8988T (cell line): ENCODE data around the gene SLC36A3.
"Not testable (repeated sequence)": the region's sequence is repeated elsewhere in the genome, so short reads cannot be mapped to it uniquely, and the experiment has no call there.

Source experiments
- DNase-seq: peaks from one replicate; pipeline ENCODE4 v3.0.0; 2011

Gene SLC36A3

GRCh38 chr5:151258816-151259215 is 44.8 kb downstream of the SLC36A3 start:
- DNase-seq = no peak

DNA sequence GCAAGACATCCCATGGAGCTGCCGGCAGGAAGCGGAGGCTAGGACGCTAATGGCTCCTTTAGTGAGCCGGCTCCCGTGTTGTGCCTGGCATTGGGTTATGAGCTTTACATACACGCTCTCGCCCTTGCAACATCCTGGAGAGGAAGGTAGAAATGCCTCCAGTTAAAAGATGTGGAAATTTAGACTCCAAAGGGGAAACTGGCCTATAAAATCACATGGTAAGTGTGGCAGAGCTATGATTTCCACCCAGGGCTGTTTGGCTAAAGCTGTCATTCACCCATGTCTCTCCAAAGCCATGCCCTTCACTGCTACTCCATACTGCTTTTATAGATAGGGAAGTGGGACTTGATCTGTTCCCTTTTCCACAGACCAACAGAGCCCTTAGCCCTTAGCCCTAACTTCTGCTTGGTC is 45.4 kb downstream of the SLC36A3 start:
- no peak for DNase-seq

DNA sequence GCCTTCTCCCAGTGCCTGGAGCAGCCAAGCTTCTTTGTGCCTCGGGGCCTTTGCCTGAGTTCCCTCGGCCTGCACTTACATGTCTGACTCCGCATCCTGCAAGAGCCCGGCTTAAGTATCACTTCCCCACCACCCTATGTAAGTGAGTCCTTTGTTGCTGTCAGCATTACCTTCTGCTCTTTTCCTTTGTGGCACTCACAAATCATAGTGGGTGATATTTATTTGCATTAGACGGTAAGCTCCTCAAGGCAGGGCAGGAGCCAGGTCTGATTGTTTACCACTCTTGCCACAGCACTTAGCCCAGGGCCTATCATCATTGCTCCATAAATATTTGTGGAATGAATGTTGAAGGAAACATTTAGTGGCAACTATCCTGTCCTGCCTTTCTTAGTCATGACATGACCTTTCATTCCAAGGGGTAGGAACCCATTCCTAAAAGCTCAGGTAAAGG is 45.8 kb downstream of the SLC36A3 start:
- no peak for DNase-seq

DNA sequence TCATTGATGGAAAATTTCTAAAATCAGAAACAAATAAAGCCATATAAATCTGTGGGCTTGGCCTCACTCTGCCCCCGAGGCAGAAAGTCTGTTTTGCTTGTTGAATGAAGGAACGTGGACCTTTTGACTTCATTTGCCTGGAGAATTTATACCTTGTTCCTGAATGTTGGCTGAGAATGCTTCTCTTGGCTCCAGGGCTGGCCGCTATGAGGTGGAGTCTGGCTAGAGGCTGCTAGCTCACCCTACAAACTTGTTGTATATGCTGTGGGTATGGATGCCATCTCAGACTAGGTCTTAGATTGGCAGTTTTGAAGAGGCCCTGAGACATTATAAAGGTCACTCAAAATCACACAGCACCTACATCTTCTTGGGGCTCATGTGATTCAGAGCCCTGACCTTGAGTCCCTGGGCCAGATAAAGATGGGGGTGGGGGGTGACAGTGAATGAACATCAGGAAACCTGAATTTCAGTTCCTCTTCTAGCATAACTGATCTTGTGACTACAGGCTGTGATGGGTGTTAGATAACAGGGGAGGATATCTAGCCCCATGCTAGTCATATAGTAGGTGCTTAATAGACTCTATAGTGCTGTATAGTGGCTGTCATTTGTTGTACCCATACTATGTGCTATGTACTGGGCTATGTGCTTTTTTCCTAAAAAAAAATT is 47.8 kb downstream of the SLC36A3 start:
- no peak for DNase-seq

GRCh38 chr5:151254990-151255389 is 48.6 kb downstream of the SLC36A3 start:
- DNase-seq = not testable (repeated sequence)

DNA sequence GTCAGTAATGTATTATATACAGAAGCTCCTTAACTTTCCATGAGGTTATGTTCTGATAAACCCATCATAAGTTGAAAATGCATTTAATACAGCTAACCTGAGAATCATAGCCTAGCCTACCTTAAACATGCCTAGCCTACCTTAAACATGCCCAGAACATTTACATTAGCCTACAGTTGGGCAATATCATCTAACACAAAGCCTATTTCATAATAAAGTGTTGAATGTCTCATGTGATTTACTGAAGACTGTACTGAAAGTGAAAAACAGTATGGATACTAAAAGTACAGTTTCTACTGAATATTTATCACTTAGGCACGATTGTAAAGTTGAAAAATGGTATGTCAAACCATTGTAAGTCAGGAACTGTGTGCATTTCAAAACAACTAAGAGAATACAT is 49.0 kb downstream of the SLC36A3 start:
- DNase-seq = no peak

DNA sequence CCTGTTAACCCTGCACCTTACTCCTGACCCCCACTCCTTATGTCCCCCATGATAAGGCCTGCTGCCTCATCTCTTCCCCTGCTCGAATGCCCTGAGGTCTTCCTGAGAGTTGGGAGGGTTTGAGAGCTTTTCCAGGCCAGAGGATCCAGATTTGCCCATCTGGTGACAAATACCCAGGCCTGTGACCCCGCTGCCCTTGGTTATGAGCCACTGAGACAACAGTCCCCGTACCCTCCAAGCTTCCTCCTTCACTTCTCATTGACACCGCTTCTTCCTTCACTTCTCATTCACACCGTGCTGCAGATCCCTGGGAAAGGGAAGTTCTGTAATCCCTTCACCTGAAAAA is 50.0 kb downstream of the SLC36A3 start:
- no peak for DNase-seq

DNA sequence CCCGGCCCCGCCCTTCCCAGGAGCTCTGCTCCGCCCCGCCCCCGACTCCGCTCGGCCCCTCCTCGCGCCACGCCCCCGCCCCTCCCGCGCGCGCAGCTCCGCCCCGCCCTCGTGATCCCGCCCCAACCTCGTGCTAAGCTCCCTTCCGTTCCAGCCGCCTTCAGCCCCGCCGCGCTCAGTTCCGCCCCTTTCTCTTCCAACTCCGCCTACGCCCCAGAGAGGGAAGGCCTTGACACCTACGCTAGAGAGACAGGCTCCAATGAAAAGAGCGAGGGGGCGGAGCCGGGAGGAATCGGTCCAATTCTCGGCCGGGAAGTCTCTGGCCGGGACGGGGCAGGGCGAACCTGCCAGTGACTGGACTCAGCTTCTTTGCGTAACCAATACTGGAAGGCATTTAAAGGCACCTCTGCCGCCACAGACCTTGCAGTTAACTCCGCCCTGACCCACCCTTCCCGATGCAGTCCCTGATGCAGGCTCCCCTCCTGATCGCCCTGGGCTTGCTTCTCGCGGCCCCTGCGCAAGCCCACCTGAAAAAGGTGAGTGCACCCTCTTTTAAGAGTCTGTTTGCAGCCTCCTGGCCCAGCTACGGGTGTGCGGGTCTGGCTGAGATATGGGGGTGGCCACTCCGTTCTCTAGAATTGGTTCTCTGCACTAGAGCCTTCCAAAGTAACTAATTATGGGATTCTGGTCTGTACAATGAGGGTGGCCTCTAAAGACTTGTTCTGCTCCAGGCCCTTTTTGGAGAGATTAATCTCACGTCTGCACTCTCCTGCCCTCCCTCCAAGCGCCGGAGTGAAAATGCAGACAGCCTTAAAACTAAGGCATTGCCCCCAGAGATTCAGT is 50.6 kb downstream of the SLC36A3 start, which contains the start of gene GM2A:
Gene GM2A (plus strand): TSS at position 424 of the 843 bp plus-strand sequence. CDS start 32 bp downstream, at position 456.
- peak; percentile 87 for DNase-seq

GRCh38 chr5:151251621-151252020 is 51.9 kb downstream of the SLC36A3 start:
- DNase-seq = no peak

- DNase-seq = no peak
Measured at GRCh38 chr5:151251001-151251551, 52.5 kb downstream of the SLC36A3 start.

DNA sequence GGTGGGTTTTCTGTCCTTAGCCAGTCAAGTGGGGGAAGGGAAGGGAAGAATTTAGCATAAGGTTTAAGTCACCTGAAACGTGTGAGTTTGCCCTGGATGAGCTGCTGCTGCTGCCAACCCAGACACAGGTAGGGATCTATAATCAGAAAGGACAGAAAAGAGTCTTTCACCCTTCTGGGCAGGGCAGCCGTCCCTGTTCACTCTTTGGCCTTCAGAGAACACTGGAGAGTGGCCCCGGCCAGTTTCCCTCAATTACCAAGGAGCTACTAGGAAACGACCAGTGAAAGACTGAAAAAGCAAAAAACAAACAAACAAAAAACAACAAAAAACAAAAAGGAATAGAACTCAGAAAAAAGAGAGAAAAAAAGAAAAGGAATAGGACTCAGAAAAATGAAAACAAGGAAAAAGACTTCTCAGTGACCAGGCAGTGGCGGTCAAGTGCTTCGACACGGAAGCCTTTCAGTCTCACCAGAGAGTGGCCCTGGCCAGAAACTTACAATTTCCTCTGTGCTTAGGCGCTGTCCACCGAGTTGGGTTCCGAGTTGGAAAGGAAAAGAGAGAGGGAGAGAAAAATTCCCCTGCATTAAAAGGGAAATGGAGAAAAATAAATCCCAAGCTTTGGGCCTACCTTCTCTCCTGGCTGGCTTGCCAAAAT is 53.1 kb downstream of the SLC36A3 start:
- no peak for DNase-seq

DNA sequence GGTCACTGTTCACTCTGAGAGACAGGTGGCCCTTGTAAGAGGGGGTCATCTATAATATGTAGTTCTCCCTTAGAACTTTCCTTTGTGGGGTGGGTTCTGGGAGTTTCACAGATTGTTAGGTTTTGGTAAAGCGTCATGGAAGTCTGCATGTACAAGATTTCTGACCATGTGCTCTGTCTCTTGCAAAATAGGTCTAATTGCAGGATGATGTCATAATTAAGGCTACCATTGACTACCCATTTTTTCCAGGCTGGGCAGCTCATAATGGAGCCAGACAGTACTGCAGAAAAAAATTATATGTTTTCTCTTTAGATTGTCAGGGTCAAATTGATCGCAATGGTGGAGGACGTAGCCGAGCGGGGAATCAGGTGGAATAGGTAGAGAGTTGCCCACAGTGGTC is 54.3 kb downstream of the SLC36A3 start:
- DNase-seq = no peak

GRCh38 chr5:151248651-151249050 is 54.9 kb downstream of the SLC36A3 start:
- DNase-seq = no peak

GRCh38 chr5:151245680-151246219 is 57.8 kb downstream of the SLC36A3 start:
- DNase-seq = no peak

- DNase-seq = no peak
Measured at GRCh38 chr5:151244206-151244605, 59.4 kb downstream of the SLC36A3 start.

GRCh38 chr5:151243564-151243963 is 60.0 kb downstream of the SLC36A3 start:
- DNase-seq = no peak

DNA sequence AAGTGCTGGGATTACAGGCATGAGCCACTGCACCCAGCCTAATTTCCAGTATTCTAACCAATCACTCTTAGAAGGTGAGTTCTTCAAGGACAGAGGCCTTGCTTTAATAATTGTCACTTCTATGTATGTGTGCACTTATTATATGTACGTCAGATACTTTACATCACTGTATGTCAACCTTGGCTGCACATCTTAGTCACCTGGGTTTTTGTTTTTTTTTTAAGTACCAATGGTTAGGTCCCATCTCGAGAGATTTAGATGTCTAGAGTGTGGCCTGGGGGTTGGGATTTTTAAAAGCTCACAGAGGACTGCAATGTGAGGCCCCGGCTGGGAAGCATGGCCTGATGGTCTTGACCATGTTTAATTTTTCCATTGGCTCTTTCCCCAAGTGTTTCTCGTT is 60.4 kb downstream of the SLC36A3 start:
- DNase-seq = no peak

GRCh38 chr5:151240924-151241635 is 62.5 kb downstream of the SLC36A3 start:
- no peak for DNase-seq

- DNase-seq = not testable (repeated sequence)
Measured at GRCh38 chr5:151240268-151240835, 63.2 kb downstream of the SLC36A3 start.

DNA sequence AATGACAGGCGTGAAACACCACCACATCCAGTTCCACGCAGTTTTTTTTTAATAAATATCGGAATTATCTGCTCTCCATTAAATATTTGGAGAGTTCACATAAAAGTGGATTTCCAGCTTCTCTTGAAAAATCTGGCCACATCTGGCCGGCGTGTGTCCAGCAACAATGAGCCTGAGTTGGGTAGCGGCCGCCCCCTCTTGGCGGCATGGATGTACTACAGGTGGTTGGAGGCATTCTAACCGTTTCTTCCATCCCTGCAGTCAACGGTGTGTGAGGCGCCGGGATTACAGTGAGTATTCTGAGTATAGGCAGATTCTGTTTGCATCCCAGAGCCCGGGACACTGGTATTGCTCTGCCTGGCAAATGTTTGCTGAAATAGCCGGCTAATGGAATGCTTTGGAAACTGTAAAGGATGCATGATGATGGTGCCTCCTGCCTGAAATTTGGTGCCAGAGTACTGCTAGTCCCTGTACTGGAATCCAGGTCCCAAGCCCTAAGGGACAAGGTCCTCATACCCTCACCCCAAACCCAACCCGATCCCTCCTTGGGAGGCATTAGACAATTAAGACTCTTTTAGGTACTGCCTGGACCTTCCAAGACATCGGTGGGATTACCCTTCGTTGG is 64.2 kb downstream of the SLC36A3 start:
- DNase-seq = peak; percentile 58

DNA sequence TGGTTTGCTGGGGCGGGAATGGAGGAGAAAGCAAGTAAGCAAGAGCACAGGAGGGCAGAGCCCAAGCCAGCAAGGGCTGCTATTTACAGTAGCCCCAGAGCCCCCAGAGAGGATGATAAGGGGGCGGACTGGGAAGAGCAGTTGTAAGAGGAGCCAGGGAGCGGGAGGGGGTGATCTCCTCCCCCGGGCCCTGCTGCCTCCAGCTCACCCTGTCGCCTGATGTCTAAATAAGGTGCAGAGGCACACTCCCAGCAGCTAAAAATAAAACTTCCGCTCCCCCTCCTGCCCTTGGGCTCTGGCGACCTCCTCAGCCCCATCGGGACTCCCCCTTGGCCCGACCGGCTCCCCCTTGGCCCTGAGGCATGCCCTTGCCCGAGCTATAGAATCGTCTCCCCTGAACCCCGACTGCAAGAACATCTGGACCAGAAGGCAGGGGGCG is 65.2 kb downstream of the SLC36A3 start:
- no peak for DNase-seq

DNA sequence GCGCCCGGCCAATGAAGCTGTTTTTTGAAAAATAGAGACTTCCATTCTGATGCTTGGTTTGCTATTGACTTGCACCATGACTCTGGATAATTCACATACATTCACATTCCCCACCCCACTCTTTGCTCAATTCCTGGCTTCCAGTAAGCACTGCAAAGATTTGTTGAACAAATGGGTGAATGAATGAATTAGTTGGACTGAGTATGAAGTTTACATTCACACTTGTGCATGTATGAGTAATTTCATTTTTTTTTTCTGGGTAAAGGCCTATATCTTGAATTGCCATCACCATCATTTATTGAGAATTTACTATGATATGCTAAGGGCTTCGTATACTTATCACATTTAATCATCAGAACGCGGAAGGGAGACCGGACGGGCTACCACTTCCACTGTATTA is 65.9 kb downstream of the SLC36A3 start:
- no peak for DNase-seq
